IPS DF 4.7 (cell line): ENCODE measurements around the gene VSIG10L.

Experiments used
- DNase-seq: peaks from one replicate; pipeline ENCODE4 v3.0.0-alpha.2; 2013; ENCODE audit warnings: low spot score; ENCODE audit errors: extremely low read depth

Gene VSIG10L

GRCh38 chr19:51317968-51318367, 24.0 kb downstream of the VSIG10L start:
- DNase-seq, result no peak

GRCh38 chr19:51317376-51317775, 24.6 kb downstream of the VSIG10L start:
- DNase-seq, result no peak

- no peak for DNase-seq
These were observed 25.3 kb downstream of the VSIG10L start for GRCh38 chr19:51316688-51317087.

- no peak for DNase-seq
These were observed 30.3 kb downstream of the VSIG10L start, which contains the start of gene IGLON5 for GRCh38 chr19:51311351-51312257. TSS of gene IGLON5 (plus strand) at chr19:51311644. CDS start at chr19:51311848, 204 bp downstream.

GRCh38 chr19:51305479-51305878, 36.5 kb downstream of the VSIG10L start:
- no peak for DNase-seq

GRCh38 chr19:51301266-51301665, 40.7 kb downstream of the VSIG10L start:
- no peak for DNase-seq

GRCh38 chr19:51297406-51297805, 44.5 kb downstream of the VSIG10L start:
- DNase-seq, result no peak

GRCh38 chr19:51296336-51297093, 45.4 kb downstream of the VSIG10L start:
- no peak for DNase-seq

- DNase-seq, result no peak
These were observed 46.4 kb downstream of the VSIG10L start for GRCh38 chr19:51295382-51296126.

GRCh38 chr19:51294977-51295375, 47.0 kb downstream of the VSIG10L start:
- no peak for DNase-seq

GRCh38 chr19:51294211-51294976, 47.5 kb downstream of the VSIG10L start:
- no peak for DNase-seq

- DNase-seq, result no peak
These were observed 48.2 kb downstream of the VSIG10L start for GRCh38 chr19:51293571-51294210.

GRCh38 chr19:51292971-51293370, 49.0 kb downstream of the VSIG10L start:
- DNase-seq, result no peak

GRCh38 chr19:51289635-51290034, 52.3 kb downstream of the VSIG10L start:
- DNase-seq, result no peak

GRCh38 chr19:51285682-51286081, 56.3 kb downstream of the VSIG10L start:
- no peak for DNase-seq

GRCh38 chr19:51282335-51282734, 59.6 kb downstream of the VSIG10L start:
- DNase-seq, result no peak
